ENCODE measurements around the gene MIDN.

The MIDN gene

GRCh38 chr19:1226522-1227303 is 21.7 kb upstream of the MIDN start:
- in situ Hi-C loops (cut with MboI; ENCODE audit: low sequenced_read_pairs, unreplicated experiment): no loop called here
- no peak for TF ChIP-seq CTCF (IDR thresholded peaks at IDR 0.05; ENCODE audit: borderline replicate concordance, control extremely low read depth, extremely low read depth, insufficient read depth, missing control alignments)
- DNase-seq (ENCODE audit: low spot score): no peak

- no peak for TF ChIP-seq CTCF (IDR thresholded peaks at IDR 0.05; ENCODE audit: borderline replicate concordance, control extremely low read depth, extremely low read depth, insufficient read depth, missing control alignments)
- no peak for DNase-seq (ENCODE audit: low spot score)
- in situ Hi-C loops (cut with MboI; ENCODE audit: low sequenced_read_pairs, unreplicated experiment): no loop called here
Measured at GRCh38 chr19:1227304-1228054, 20.9 kb upstream of the MIDN start.

- no peak for TF ChIP-seq CTCF (IDR thresholded peaks at IDR 0.05; ENCODE audit: borderline replicate concordance, control extremely low read depth, extremely low read depth, insufficient read depth, missing control alignments)
- no peak for DNase-seq (ENCODE audit: low spot score)
- in situ Hi-C loops (cut with MboI; ENCODE audit: low sequenced_read_pairs, unreplicated experiment): no loop called here
Measured at GRCh38 chr19:1228161-1228957, 20.0 kb upstream of the MIDN start.

- TF ChIP-seq CTCF (IDR thresholded peaks at IDR 0.05; ENCODE audit: borderline replicate concordance, control extremely low read depth, extremely low read depth, insufficient read depth, missing control alignments): no peak
- in situ Hi-C loops (cut with MboI; ENCODE audit: low sequenced_read_pairs, unreplicated experiment): no loop called here
- no peak for DNase-seq (ENCODE audit: low spot score)
Measured at GRCh38 chr19:1229056-1229923, 19.1 kb upstream of the MIDN start.

GRCh38 chr19:1229924-1230782 is 18.2 kb upstream of the MIDN start:
- no peak for TF ChIP-seq CTCF (IDR thresholded peaks at IDR 0.05; ENCODE audit: borderline replicate concordance, control extremely low read depth, extremely low read depth, insufficient read depth, missing control alignments)
- DNase-seq (ENCODE audit: low spot score): no peak
- in situ Hi-C loops (cut with MboI; ENCODE audit: low sequenced_read_pairs, unreplicated experiment): no loop called here

All from GM13976 (cell line).